Parathyroid adenoma (tissue), 2 donors: ENCODE data around the gene DNAJB8.

Source experiments
- H2AFZ ChIP-seq: fragments of 300-600 bp; sonication (generic); one replicate; pipeline ENCODE4 v1.7.0; 2017; ENCODE audit warnings: antibody characterized with exemption, mild to moderate bottlenecking
- H3K27ac ChIP-seq: fragments of 300-600 bp; sonication (generic); one replicate; pipeline ENCODE4 v1.7.0; 2017
- H3K27me3 ChIP-seq: fragments of 300-600 bp; sonication (generic); one replicate; pipeline ENCODE4 v1.7.0; 2017; ENCODE audit warnings: low read length; ENCODE audit not compliant: control insufficient read depth, insufficient read depth
- H3K36me3 ChIP-seq: fragments of 300-600 bp; sonication (generic); one replicate; pipeline ENCODE4 v1.7.0; 2017; ENCODE audit warnings: low read length; ENCODE audit not compliant: control insufficient read depth, insufficient read depth
- H3K4me1 ChIP-seq: fragments of 300-600 bp; sonication (generic); one replicate; pipeline ENCODE4 v1.7.0; 2017; ENCODE audit warnings: control low read depth
- H3K4me2 ChIP-seq: fragments of 300-600 bp; sonication (generic); one replicate; pipeline ENCODE4 v1.7.0; 2017; ENCODE audit warnings: low read length
- H3K4me3 ChIP-seq: fragments of 300-600 bp; sonication (generic); one replicate; pipeline ENCODE4 v1.7.0; 2017; ENCODE audit warnings: low read depth, low read length
- H3K79me2 ChIP-seq: fragments of 300-600 bp; sonication (generic); one replicate; pipeline ENCODE4 v1.7.0; 2017; ENCODE audit warnings: control low read depth
- H3K9ac ChIP-seq: fragments of 300-600 bp; sonication (generic); one replicate; pipeline ENCODE4 v1.7.0; 2017; ENCODE audit warnings: mild to moderate bottlenecking
- H3K9me3 ChIP-seq: fragments of 300-600 bp; sonication (generic); one replicate; pipeline ENCODE4 v1.7.0; 2017; ENCODE audit warnings: low read length; ENCODE audit not compliant: control insufficient read depth
- TF ChIP-seq, protein P1 (sequence below): fragments of 300-600 bp; sonication (generic); IDR thresholded peaks from one replicate; pipeline ENCODE4 v1.7.0; 2017; ENCODE audit warnings: antibody characterized with exemption, mild to moderate bottlenecking
- donor health status: primary hyperparathyroidism.

The DNAJB8 gene

DNA sequence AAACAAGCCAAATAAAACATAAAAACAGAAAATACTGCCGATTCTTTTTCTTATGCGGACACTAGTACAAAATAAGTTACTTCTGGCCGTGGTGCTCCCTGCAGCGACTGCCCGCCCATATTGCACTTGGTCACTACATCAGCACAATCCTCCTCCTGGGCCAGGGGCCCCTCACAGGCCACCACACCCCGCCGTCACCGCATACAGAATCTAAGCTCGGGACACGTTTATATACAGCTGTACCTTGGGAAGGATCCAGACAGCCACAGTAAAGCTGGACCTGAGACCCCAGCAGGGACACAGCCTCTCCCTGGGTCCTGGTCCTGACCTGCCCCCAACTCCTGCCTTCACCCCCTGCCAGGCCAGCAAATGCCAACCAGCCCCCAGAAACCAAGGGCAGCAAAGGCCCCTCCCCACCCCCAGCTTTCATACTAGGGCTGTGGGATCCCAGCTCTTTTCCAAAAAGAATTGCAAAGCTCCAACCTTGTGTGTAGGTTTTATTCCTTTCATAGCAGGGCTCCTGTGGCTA is 12.9 kb upstream of the DNAJB8 start:
- no peak overlapping the region for H3K27ac ChIP-seq
- TF ChIP-seq, protein P1, sequence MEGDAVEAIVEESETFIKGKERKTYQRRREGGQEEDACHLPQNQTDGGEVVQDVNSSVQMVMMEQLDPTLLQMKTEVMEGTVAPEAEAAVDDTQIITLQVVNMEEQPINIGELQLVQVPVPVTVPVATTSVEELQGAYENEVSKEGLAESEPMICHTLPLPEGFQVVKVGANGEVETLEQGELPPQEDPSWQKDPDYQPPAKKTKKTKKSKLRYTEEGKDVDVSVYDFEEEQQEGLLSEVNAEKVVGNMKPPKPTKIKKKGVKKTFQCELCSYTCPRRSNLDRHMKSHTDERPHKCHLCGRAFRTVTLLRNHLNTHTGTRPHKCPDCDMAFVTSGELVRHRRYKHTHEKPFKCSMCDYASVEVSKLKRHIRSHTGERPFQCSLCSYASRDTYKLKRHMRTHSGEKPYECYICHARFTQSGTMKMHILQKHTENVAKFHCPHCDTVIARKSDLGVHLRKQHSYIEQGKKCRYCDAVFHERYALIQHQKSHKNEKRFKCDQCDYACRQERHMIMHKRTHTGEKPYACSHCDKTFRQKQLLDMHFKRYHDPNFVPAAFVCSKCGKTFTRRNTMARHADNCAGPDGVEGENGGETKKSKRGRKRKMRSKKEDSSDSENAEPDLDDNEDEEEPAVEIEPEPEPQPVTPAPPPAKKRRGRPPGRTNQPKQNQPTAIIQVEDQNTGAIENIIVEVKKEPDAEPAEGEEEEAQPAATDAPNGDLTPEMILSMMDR: no peak
- no peaks in the 10 kb centered on the region for H3K27me3 ChIP-seq

DNA sequence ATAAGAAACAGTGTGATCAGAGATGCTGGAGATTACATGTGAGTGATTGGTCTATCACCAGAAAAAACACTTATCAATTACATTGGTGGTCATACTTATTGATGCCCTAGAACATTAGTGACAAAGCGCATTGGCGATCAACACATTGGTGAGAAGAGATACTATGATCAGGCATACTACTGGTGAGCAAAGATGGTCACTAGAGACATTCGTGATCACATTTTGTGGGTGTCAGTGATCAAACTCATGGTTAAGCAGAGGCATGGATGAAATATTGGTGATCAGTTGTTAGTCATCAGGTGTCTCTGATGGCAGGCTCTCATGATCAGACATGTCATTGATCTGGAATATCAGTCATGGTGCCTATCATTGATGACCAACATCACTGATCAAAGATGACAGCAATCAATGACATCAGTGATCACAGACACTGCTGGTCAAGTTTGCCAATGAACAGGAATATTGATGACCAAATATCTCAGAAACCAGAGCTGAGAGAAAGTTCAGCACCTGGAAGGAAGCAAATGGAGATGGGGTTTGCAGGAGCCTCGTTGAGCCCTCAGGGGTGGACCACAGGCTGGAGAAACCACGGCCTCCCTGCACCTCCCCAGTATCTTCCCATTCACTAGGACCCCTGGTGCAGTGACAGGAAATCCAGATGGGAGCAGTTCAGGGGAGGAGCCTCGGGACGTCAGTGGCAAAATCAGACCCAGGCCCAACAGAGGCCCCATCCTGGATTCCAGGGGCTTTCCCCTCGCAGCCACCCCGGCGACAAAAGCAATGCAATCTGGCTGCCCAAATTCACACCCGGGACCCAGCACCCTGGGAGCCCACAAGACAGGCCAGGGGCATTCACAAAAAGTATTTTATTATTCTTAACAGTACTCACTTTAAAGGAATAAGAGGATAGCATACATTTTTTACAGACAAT is 12.2 kb upstream of the DNAJB8 start:
- no peaks in the 10 kb centered on the region for H3K27me3 ChIP-seq
- no peak overlapping the region for H3K9ac ChIP-seq
- TF ChIP-seq, protein P1: no peak
- no peak overlapping the region for H3K4me2 ChIP-seq
- H3K36me3 ChIP-seq: no peaks in the 10 kb centered on the region
- H2AFZ ChIP-seq: no peak overlapping the region
- no peaks in the 10 kb centered on the region for H3K79me2 ChIP-seq
- H3K4me3 ChIP-seq: no peak overlapping the region
- H3K27ac ChIP-seq: no peak overlapping the region
- H3K9me3 ChIP-seq: no peaks in the 10 kb centered on the region
- H3K4me1 ChIP-seq: no peaks in the 10 kb centered on the region

More for the DNA sequence above, 12.9 kb upstream of the DNAJB8 start:
- Histone ChIP-seq H3K9ac (no peak overlapping the region), H3K9me3 (no peaks in the 10 kb centered on the region), H2AFZ (no peak overlapping the region), H3K4me3 (no peak overlapping the region), H3K4me2 (no peak overlapping the region), H3K36me3 (no peaks in the 10 kb centered on the region), H3K4me1 (no peaks in the 10 kb centered on the region), H3K79me2 (no peaks in the 10 kb centered on the region)

DNA sequence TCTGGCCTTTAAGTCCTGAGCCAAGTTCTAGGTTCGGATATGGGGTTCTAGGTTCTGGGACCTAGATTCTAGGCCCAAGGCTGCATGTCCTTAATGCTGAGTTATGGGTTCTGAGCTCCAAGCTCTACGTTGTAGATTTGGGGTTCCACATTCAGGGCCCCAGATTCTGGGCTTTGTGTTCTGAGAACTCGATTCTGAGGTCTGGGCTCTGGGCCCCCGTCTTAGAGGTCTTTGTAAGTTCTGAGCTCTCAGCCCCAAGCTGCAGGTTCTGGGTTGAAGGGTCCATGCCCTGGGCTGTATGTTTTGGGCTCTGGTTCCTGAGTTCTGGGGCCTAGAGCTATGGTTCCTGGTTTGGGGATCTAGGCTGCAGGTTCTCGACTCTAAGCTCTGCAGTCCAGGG is 10.0 kb upstream of the DNAJB8 start:
- Histone ChIP-seq H3K79me2 (no peaks in the 10 kb centered on the region), H3K27ac (no peak overlapping the region), H3K9me3 (no peaks in the 10 kb centered on the region), H3K9ac (no peak overlapping the region), H3K4me1 (no peaks in the 10 kb centered on the region), H3K36me3 (no peaks in the 10 kb centered on the region), H3K4me3 (no peak overlapping the region), H3K4me2 (no peak overlapping the region), H3K27me3 (no peaks in the 10 kb centered on the region), H2AFZ (no peak overlapping the region)
- TF ChIP-seq, protein P1: no peak

DNA sequence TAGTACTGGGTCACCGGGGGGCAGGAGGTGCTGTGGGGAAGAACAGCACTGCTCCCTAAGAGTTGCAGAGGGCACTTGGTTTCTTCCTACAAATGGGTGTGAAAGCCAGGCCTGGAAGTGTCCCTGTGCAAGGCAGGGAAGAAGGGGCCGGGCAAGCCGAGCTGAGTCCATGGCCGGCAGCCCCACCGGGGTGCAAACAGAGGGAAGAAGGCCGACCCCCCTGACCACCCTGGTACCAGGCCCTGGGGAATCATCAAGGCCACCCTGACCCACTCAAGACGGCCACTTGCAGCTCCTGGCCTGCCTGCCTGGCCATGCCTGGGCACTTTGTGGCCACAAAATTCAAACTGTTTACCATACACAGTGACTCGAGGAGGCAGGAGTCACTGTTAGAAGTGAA is 8.7 kb upstream of the DNAJB8 start:
- H3K36me3 ChIP-seq: no peaks in the 10 kb centered on the region
- H3K4me3 ChIP-seq: no peak overlapping the region
- H3K9me3 ChIP-seq: no peaks in the 10 kb centered on the region
- no peaks in the 10 kb centered on the region for H3K4me1 ChIP-seq
- no peak overlapping the region for H3K27ac ChIP-seq
- no peak overlapping the region for H3K9ac ChIP-seq
- no peaks in the 10 kb centered on the region for H3K79me2 ChIP-seq
- TF ChIP-seq, protein P1: no peak
- no peak overlapping the region for H2AFZ ChIP-seq
- H3K27me3 ChIP-seq: no peaks in the 10 kb centered on the region
- H3K4me2 ChIP-seq: no peak overlapping the region
